SJCRH30 (cell line): ENCODE data around the gene ADAM33. TPM values are rescaled to one million over a fixed set of nuclear protein-coding genes. Genes with fewer than 3 reads are reported as not detected.

Experiments
- DNase-seq, 2 experiments: peaks; one replicate each; pipeline ENCODE4 v3.0.0-alpha.2; 2015 to 2020
- H3K27ac ChIP-seq: fragments of 250-450 bp; sonication (Bioruptor Pico); 2 replicates; pipeline ENCODE4 v1.5.1; 2020; ENCODE audit warnings: mild to moderate bottlenecking, moderate library complexity
- H3K27me3 ChIP-seq: fragments of 250-450 bp; sonication (Bioruptor Pico); 2 replicates; pipeline ENCODE4 v1.5.1; 2020; ENCODE audit warnings: mild to moderate bottlenecking, moderate library complexity
- H3K36me3 ChIP-seq: fragments of 250-450 bp; sonication (Bioruptor Pico); 2 replicates; pipeline ENCODE4 v1.5.1; 2020; ENCODE audit warnings: mild to moderate bottlenecking, moderate library complexity
- H3K4me1 ChIP-seq: fragments of 250-450 bp; sonication (Bioruptor Pico); 2 replicates; pipeline ENCODE4 v1.5.1; 2020; ENCODE audit warnings: mild to moderate bottlenecking, moderate library complexity
- H3K4me3 ChIP-seq: fragments of 250-450 bp; sonication (Bioruptor Pico); 2 replicates; pipeline ENCODE4 v1.5.1; 2020; ENCODE audit warnings: mild to moderate bottlenecking, moderate library complexity
- H3K9me3 ChIP-seq: fragments of 250-450 bp; sonication (Bioruptor Pico); replicated peaks from 2 replicates; pipeline ENCODE4 v1.5.1; 2020; ENCODE audit warnings: mild to moderate bottlenecking, moderate library complexity
- total RNA-seq: library from RNA; depleted of rRNA; stranded (reverse); fragments of >200 nt; shearing (Covaris generic); gene quantifications from 2 replicates; pipeline ENCODE4 v1.2.3, GENCODE V29; 2014; rRNA removed

Gene ADAM33
- total RNA-seq, 1 experiment from 2014 or later, result not detected

DNA sequence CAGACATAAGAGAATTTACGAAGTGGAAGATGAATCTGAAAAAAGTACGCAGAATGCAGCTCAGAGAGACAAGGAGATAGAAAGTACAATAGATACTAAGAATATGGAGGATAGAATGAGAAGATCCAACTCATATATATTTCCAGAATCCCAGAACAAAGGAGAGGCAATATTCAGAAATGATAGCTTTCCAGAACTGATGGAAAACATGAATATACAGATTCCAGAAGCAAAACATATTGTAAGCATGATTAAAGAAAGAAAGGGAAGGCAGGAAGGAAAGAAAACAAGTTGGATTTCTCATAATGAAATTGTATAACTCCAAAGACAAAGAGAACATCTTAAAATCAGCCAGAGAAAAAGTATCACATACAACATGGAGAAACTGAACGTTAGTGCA lies 41.6 kb downstream of the ADAM33 start:
- DNase-seq, result no peak

DNA sequence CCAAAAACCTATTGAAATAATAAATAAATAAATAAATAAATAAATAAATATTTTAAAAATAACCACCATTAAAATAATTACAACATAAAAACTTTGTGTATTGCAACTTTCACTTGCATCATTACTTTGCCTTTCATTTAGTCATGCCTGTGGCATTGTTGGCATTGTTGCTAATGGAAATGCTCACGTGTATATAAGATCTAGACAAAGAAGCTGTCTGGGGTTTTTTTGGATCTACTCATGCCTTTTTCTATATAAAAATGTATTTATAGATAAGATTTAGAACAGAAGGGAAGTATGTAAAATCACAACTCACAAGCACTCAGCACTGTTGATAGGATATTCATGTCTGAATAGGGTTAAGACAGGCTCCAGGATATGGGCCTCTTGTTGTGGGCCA lies 46.5 kb downstream of the ADAM33 start:
- no peaks in the 10 kb centered on the region for H3K27me3 ChIP-seq
- no peak for DNase-seq
- H3K27ac ChIP-seq, result no peak overlapping the region
- no peak overlapping the region for H3K4me3 ChIP-seq
- H3K4me1 ChIP-seq, result no peaks in the 10 kb centered on the region
- peaks cover 13% of the 10 kb centered on the region for H3K36me3 ChIP-seq
- no peaks in the 10 kb centered on the region for H3K9me3 ChIP-seq

More for the DNA sequence above, 41.6 kb downstream of the ADAM33 start:
- Histone ChIP-seq H3K4me1 (no peaks in the 10 kb centered on the region), H3K9me3 (peaks cover 3% of the 10 kb centered on the region; the same call in 1 of the 2 replicates), H3K4me3 (no peak overlapping the region), H3K27ac (no peak overlapping the region), H3K27me3 (no peaks in the 10 kb centered on the region), H3K36me3 (peaks cover 18% of the 10 kb centered on the region)

DNA sequence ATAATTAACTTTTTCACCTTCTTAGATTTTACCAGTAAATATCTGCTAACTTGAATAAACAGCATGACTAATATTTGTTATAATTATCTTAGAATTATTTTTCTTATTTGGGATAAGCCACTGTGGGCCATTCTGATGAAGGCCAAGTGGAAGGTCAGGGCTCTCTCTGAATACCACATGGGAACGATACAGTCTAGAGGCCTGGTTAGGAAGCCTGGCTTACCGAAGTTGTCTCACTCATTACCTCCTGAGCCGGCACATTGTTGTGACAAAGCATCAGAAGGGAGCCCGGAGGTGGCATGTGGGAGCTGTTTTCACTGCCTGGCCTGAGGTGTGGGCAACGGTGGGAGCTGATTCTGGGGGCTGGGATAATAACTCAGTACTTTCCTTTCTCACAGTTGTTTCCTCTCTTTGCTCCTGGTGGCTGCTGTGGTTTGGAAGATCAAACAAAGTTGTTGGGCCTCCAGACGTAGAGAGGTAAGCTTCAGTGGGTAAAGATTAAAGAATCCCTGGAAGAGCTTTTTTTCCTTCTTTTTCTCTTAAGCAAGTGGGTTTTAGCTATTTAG lies 47.8 kb downstream of the ADAM33 start:
- Histone ChIP-seq H3K27me3 (no peaks in the 10 kb centered on the region), H3K36me3 (peaks cover 8% of the 10 kb centered on the region; the same call in 1 of the 2 replicates), H3K4me3 (no peak overlapping the region), H3K9me3 (no peaks in the 10 kb centered on the region), H3K27ac (no peak overlapping the region), H3K4me1 (no peaks in the 10 kb centered on the region)
- no peak for DNase-seq

GRCh38 chr20:3632311-3633004 lies 49.4 kb downstream of the ADAM33 start:
- Histone ChIP-seq H3K27ac (no peak overlapping the region), H3K9me3 (no peaks in the 10 kb centered on the region), H3K4me1 (no peaks in the 10 kb centered on the region), H3K36me3 (peaks cover 9% of the 10 kb centered on the region; the same call in 1 of the 2 replicates), H3K27me3 (no peaks in the 10 kb centered on the region), H3K4me3 (no peak overlapping the region)
- no peak for DNase-seq

DNA sequence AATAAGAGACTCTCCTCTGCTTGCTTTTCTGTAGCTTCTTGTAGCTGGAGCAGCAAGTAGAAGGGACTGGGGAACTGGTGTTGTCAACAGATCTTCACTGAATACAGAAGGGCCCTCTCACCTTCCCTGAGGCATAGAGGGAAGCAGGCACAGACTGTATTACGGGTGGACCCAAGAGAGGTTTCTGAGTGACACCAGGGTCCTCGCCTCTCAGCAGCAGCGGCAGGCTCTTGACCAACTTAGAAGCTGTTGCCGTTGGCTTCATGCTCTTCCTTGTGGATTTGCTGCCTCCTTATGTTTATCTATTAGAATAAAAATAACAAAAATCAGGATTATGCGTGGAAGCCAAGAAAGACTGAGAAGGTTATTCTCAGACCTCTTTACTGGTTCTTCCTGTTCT lies 50.3 kb downstream of the ADAM33 start:
- Histone ChIP-seq H3K27ac (no peak overlapping the region), H3K36me3 (peaks cover 13% of the 10 kb centered on the region; the same call in 1 of the 2 replicates), H3K4me1 (no peaks in the 10 kb centered on the region), H3K4me3 (no peak overlapping the region), H3K27me3 (no peaks in the 10 kb centered on the region), H3K9me3 (no peaks in the 10 kb centered on the region)
- no peak for DNase-seq

GRCh38 chr20:3630429-3630828 lies 51.4 kb downstream of the ADAM33 start:
- Histone ChIP-seq H3K27me3 (no peaks in the 10 kb centered on the region), H3K9me3 (no peaks in the 10 kb centered on the region), H3K27ac (no peak overlapping the region), H3K36me3 (peaks cover 12% of the 10 kb centered on the region; the same call in 1 of the 2 replicates), H3K4me1 (no peaks in the 10 kb centered on the region), H3K4me3 (no peak overlapping the region)
- no peak for DNase-seq

DNA sequence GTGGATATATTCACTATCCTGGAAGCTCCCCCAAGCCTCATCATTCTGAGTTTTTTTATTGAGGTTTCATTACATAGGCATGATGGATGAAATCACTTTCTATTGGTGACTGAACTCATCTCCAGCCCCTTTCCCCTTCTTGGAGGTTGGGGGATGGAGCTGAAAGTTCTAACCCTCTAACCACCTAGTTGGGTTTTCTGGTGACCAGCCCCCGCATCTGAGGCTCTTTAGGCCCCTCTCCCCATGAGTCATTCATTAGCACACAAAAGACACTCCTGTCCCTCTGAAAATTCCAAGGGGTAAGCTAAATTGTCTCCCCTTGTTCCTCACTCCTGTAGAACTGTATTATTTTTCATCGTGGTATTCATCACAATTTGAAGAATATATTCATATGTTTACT lies 51.9 kb downstream of the ADAM33 start:
- Histone ChIP-seq H3K27me3 (no peaks in the 10 kb centered on the region), H3K4me3 (no peak overlapping the region), H3K27ac (no peak overlapping the region), H3K4me1 (no peaks in the 10 kb centered on the region), H3K36me3 (peaks cover 14% of the 10 kb centered on the region; the same call in 1 of the 2 replicates), H3K9me3 (no peaks in the 10 kb centered on the region)
- no peak for DNase-seq

DNA sequence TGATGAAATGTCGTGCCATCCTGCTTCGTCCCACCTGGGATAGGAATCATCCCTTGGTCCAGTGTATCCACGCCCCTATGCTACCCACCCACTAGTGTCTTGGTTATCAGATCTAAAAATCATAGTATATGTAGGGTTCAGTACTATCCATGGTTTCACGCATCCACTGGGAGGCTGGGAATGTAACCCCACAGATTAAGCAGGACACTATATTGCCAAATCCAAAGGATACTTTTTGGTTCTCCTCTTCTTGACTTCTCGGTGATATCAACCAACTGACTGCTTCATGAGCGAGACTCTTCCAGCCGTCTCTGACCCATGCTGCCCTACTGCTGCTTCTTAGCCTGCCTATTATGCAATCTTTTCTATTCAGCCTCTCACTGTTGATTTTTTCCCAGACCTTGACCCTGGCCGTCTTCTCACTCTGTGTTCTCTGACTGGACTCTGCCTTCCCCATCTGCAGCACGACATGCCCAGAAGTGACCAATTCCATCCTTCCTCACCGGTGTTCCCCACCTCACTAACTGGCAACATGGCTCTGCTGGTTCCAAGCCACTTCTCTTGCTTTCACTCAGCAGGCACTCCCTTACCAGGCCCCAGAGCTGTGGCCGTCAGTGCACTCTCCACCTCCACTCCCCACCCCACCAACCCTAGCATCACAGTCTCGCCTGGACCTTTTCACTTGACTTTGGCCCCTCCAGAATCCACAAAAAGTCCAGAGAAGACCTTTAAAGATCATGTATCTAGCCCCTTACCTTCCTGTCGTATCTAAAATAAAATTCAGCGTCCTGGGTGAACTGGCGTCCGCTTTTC lies 53.1 kb downstream of the ADAM33 start:
- no peak for DNase-seq
- Histone ChIP-seq H3K27me3 (no peaks in the 10 kb centered on the region), H3K4me3 (no peak overlapping the region), H3K27ac (no peak overlapping the region), H3K9me3 (no peaks in the 10 kb centered on the region), H3K36me3 (peaks cover 12% of the 10 kb centered on the region; the same call in 1 of the 2 replicates), H3K4me1 (no peaks in the 10 kb centered on the region)

- Histone ChIP-seq H3K27me3 (no peaks in the 10 kb centered on the region), H3K36me3 (peaks cover 12% of the 10 kb centered on the region; the same call in 1 of the 2 replicates), H3K9me3 (no peaks in the 10 kb centered on the region), H3K4me3 (no peak overlapping the region), H3K4me1 (no peaks in the 10 kb centered on the region), H3K27ac (no peak overlapping the region)
- DNase-seq, result no peak
Observed at GRCh38 chr20:3627476-3627875, 54.3 kb downstream of the ADAM33 start.

DNA sequence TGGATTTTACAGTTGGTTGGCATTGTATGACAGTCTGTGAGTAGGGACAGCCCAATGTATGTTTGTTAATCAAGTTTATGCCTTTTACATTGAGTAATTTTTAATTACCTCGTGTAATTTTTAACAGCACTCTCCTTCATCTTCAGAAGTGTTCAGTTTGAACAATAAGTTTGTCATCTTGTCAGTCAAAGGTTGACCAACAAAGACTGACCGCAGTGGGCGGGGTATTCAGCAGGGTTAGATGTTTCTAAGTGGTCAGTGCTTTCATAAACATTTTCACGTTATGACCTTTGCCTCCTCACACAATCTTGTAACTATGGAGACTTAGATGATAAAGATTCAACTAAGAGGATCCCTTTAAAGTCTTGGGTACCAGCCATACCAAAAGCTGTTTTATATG lies 59.4 kb downstream of the ADAM33 start:
- Histone ChIP-seq H3K36me3 (peaks cover 8% of the 10 kb centered on the region; the same call in 1 of the 2 replicates), H3K9me3 (no peaks in the 10 kb centered on the region), H3K27ac (no peak overlapping the region), H3K4me1 (no peaks in the 10 kb centered on the region), H3K27me3 (no peaks in the 10 kb centered on the region), H3K4me3 (no peak overlapping the region)
- no peak for DNase-seq

DNA sequence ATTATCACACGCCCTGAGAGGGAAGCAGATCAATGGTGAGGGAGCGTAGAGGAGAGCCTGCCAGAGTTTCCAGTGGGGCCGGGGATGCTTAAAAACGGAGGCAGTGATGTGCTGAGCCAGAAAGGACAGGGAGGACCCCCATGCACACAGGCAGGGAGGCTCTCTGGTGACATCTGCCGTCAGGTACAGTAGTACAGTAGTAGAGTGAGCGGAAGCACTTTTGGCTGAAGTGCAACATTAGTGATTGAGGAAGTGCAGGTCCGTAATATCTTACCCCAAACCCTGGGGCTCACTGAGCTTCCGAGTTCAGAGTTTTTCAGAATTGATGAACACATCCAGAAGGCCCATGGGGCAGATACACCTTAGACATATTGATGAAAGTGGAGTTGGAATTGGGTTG lies 60.7 kb downstream of the ADAM33 start:
- H3K27ac ChIP-seq, result no peak overlapping the region
- no peaks in the 10 kb centered on the region for H3K4me1 ChIP-seq
- H3K36me3 ChIP-seq, result peaks cover 4% of the 10 kb centered on the region; the same call in 1 of the 2 replicates
- H3K9me3 ChIP-seq, result no peaks in the 10 kb centered on the region
- H3K27me3 ChIP-seq, result no peaks in the 10 kb centered on the region
- no peak overlapping the region for H3K4me3 ChIP-seq
- DNase-seq, result no peak

Other genes starting within 250 kb of the ADAM33 start
- 27.0 and 27.9 TPM in 2 replicates for gene ATRN, start 211.0 kb downstream of the ADAM33 start, total RNA-seq
- not detected in 2 replicates for gene GFRA4, start 18.6 kb downstream of the ADAM33 start, total RNA-seq
- gene SIGLEC1, start 30.6 kb upstream of the ADAM33 start, total RNA-seq, result 0.02 TPM in 1 of 2 replicates, not detected in the other
- gene HSPA12B, start 50.7 kb upstream of the ADAM33 start, total RNA-seq, result not detected in 2 replicates
- gene ADISSP, start 85.7 kb upstream of the ADAM33 start, total RNA-seq, result 44.9 and 51.3 TPM in 2 replicates
- 0.08 and 0.16 TPM in 2 replicates for gene SPEF1, start 99.4 kb upstream of the ADAM33 start, total RNA-seq
- 34.6 and 36.7 TPM in 2 replicates for gene CENPB, start 104.7 kb upstream of the ADAM33 start, total RNA-seq
- 75.1 and 78.8 TPM in 2 replicates for gene CDC25B, start 114.3 kb upstream of the ADAM33 start, total RNA-seq
- gene AP5S1, start 138.5 kb upstream of the ADAM33 start, total RNA-seq, result 8.9 and 9.4 TPM in 2 replicates
- 26.4 and 28.9 TPM in 2 replicates for gene MAVS, start 164.8 kb upstream of the ADAM33 start, total RNA-seq
- gene PANK2, start 207.4 kb upstream of the ADAM33 start, total RNA-seq, result 48.0 and 57.9 TPM in 2 replicates